GM19238 (cell line): ENCODE measurements around the gene PXDC1.
"Not testable (repeated sequence)": the region's sequence is repeated elsewhere in the genome, so short reads cannot be mapped to it uniquely, and the experiment has no call there.

Experiments
- DNase-seq: peaks from one replicate; pipeline ENCODE4 v3.0.0; 2011; ENCODE audit warnings: low spot score; ENCODE audit not compliant: insufficient read length

The PXDC1 gene

GRCh38 chr6:3712827-3713665 lies 38.5 kb downstream of the PXDC1 start:
- DNase-seq, result no peak

- no peak for DNase-seq
Observed at GRCh38 chr6:3711776-3712175, 39.7 kb downstream of the PXDC1 start.

GRCh38 chr6:3710403-3710802 lies 41.1 kb downstream of the PXDC1 start:
- DNase-seq, result no peak

GRCh38 chr6:3708540-3708939 lies 43.0 kb downstream of the PXDC1 start:
- DNase-seq, result no peak

GRCh38 chr6:3707751-3708412 lies 43.6 kb downstream of the PXDC1 start:
- no peak for DNase-seq

- DNase-seq, result no peak
Observed at GRCh38 chr6:3707024-3707423, 44.5 kb downstream of the PXDC1 start.

GRCh38 chr6:3706547-3706946 lies 45.0 kb downstream of the PXDC1 start:
- DNase-seq, result no peak

GRCh38 chr6:3701631-3702030 lies 49.9 kb downstream of the PXDC1 start:
- no peak for DNase-seq

- no peak for DNase-seq
Observed at GRCh38 chr6:3699231-3699630, 52.3 kb downstream of the PXDC1 start.

GRCh38 chr6:3698021-3698420 lies 53.5 kb downstream of the PXDC1 start:
- no peak for DNase-seq

- no peak for DNase-seq
Observed at GRCh38 chr6:3697609-3698008, 53.9 kb downstream of the PXDC1 start.

GRCh38 chr6:3696525-3697088 lies 54.9 kb downstream of the PXDC1 start:
- no peak for DNase-seq

GRCh38 chr6:3695065-3695817 lies 56.3 kb downstream of the PXDC1 start:
- DNase-seq, result no peak

- DNase-seq, result no peak
Observed at GRCh38 chr6:3693831-3694230, 57.7 kb downstream of the PXDC1 start.

GRCh38 chr6:3690506-3690905 lies 61.0 kb downstream of the PXDC1 start:
- no peak for DNase-seq

- DNase-seq, result no peak
Observed at GRCh38 chr6:3687847-3688246, 63.7 kb downstream of the PXDC1 start.

GRCh38 chr6:3683331-3683730 lies 68.2 kb downstream of the PXDC1 start:
- DNase-seq, result no peak

- no peak for DNase-seq
Observed at GRCh38 chr6:3678946-3679345, 72.6 kb downstream of the PXDC1 start.

- DNase-seq, result not testable (repeated sequence)
Observed at GRCh38 chr6:3677751-3678150, 73.8 kb downstream of the PXDC1 start.

- DNase-seq, result not testable (repeated sequence)
Observed at GRCh38 chr6:3677351-3677750, 74.2 kb downstream of the PXDC1 start.
